NB4 (cell line): ENCODE results near the gene MAGEC3.

ENCODE experiments used
- CTCF ChIP-seq: IDR thresholded peaks from one replicate; pipeline ENCODE4 v1.5.1; 2012; ENCODE audit warnings: low read depth, low read length
- MYC ChIP-seq: IDR thresholded peaks from 2 replicates; pipeline ENCODE4 v1.6.1; 2011; ENCODE audit warnings: low read depth, low read length
- TF ChIP-seq, protein P1 (sequence below): IDR thresholded peaks from 2 replicates; pipeline ENCODE4 v1.6.1; 2011; ENCODE audit warnings: low read depth, low read length

GRCh38 chrX:141941234-141941633 is 103.1 kb downstream of the MAGEC3 start:
- TF ChIP-seq, protein P1, sequence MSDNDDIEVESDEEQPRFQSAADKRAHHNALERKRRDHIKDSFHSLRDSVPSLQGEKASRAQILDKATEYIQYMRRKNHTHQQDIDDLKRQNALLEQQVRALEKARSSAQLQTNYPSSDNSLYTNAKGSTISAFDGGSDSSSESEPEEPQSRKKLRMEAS = no peak
- TF ChIP-seq CTCF (no peak), MYC (no peak)
